Nephron (organoid): Measurements from ENCODE around the gene NHLRC4.
A peak's percentile ranks its signal among the peaks of the same experiment; 100 is the strongest.

Experiments
- H3K27ac Mint-ChIP-seq, 3 experiments: 2 replicates each; pipeline ENCODE4 v1.8.0; 2020; ENCODE audit warnings: mixed read lengths in 3 of 3, mild to moderate bottlenecking in 2 of 3, moderate library complexity in 1 of 3
- H3K27me3 Mint-ChIP-seq: 2 replicates; pipeline ENCODE4 v1.8.0; 2021; ENCODE audit warnings: low read depth, mild to moderate bottlenecking, moderate library complexity, mixed read lengths
- H3K36me3 Mint-ChIP-seq: 2 replicates; pipeline ENCODE4 v1.8.0; 2020; ENCODE audit warnings: low read depth, mixed read lengths
- H3K4me1 Mint-ChIP-seq: 2 replicates; pipeline ENCODE4 v1.8.0; 2020; ENCODE audit warnings: mixed read lengths
- H3K4me3 Mint-ChIP-seq, 3 experiments: 2 replicates each; pipeline ENCODE4 v1.8.0; 2020; ENCODE audit warnings: mild to moderate bottlenecking in 3 of 3, mixed read lengths in 3 of 3, moderate library complexity in 2 of 3
- H3K9me3 Mint-ChIP-seq: 2 replicates; pipeline ENCODE4 v1.8.0; 2020; ENCODE audit warnings: mixed read lengths
- CTCF ChIP-seq, 3 experiments: fragments of 200-600 bp; sonication (generic); IDR thresholded peaks; one replicate each; pipeline ENCODE4 v1.5.0; 2021; ENCODE audit warnings: antibody characterized with exemption in 3 of 3; ENCODE audit not compliant: unreplicated experiment in 3 of 3

Gene NHLRC4

GRCh38 chr16:610513-611381 is 43.9 kb downstream of the NHLRC4 start:
- TF ChIP-seq CTCF (IDR thresholded peaks at IDR 0.05; ENCODE audit: unreplicated experiment in 3 of 3) = peak; percentile 29 to 49 (median 45)
- H3K4me3 Mint-ChIP-seq = no peak overlapping the region

GRCh38 chr16:615122-615521 is 48.3 kb downstream of the NHLRC4 start:
- Mint-ChIP-seq H3K4me1 (no peaks in the 10 kb centered on the region), H3K9me3 (peaks cover 6% of the 10 kb centered on the region), H3K36me3 (peaks cover 22% of the 10 kb centered on the region), H3K27ac (no peak overlapping the region), H3K27me3 (no peaks in the 10 kb centered on the region), H3K4me3 (no peak overlapping the region)
- TF ChIP-seq CTCF (IDR thresholded peaks at IDR 0.05; ENCODE audit: unreplicated experiment in 3 of 3) = no peak

More at GRCh38 chr16:610513-611381, 43.9 kb downstream of the NHLRC4 start:
- no peaks in the 10 kb centered on the region for H3K27me3 Mint-ChIP-seq
- H3K27ac Mint-ChIP-seq = peak overlapping the region in 1 of 3 experiments; percentile 57
- peaks cover 28% of the 10 kb centered on the region for H3K36me3 Mint-ChIP-seq
- H3K4me1 Mint-ChIP-seq = no peaks in the 10 kb centered on the region
- H3K9me3 Mint-ChIP-seq = peaks cover 6% of the 10 kb centered on the region

- TF ChIP-seq CTCF (IDR thresholded peaks at IDR 0.05; ENCODE audit: unreplicated experiment in 3 of 3) = no peak
- H3K9me3 Mint-ChIP-seq = peaks cover 6% of the 10 kb centered on the region
- H3K27ac Mint-ChIP-seq = no peak overlapping the region
- no peaks in the 10 kb centered on the region for H3K4me1 Mint-ChIP-seq
- H3K4me3 Mint-ChIP-seq = no peak overlapping the region
- H3K36me3 Mint-ChIP-seq = peaks cover 22% of the 10 kb centered on the region
- no peaks in the 10 kb centered on the region for H3K27me3 Mint-ChIP-seq
Measured at GRCh38 chr16:616733-617586, 50.2 kb downstream of the NHLRC4 start.

- Mint-ChIP-seq H3K36me3 (peaks cover 22% of the 10 kb centered on the region), H3K4me3 (no peak overlapping the region), H3K4me1 (no peaks in the 10 kb centered on the region), H3K27ac (no peak overlapping the region), H3K9me3 (peaks cover 6% of the 10 kb centered on the region), H3K27me3 (no peaks in the 10 kb centered on the region)
- TF ChIP-seq CTCF (IDR thresholded peaks at IDR 0.05; ENCODE audit: unreplicated experiment in 3 of 3) = no peak
Measured at GRCh38 chr16:617855-618254, 51.0 kb downstream of the NHLRC4 start.
